NCI-H446 treated with DMSO at 0.1 percent for 48 hours (cell line): ENCODE results near the gene RPL7A.
"Not testable (repeated sequence)": the region's sequence is repeated elsewhere in the genome, so short reads cannot be mapped to it uniquely, and the experiment has no call there.

Source experiments
- DNase-seq: peaks from one replicate; lab custom pipeline; 2025; lab: John Stamatoyannopoulos, UW

RPL7A gene

DNA sequence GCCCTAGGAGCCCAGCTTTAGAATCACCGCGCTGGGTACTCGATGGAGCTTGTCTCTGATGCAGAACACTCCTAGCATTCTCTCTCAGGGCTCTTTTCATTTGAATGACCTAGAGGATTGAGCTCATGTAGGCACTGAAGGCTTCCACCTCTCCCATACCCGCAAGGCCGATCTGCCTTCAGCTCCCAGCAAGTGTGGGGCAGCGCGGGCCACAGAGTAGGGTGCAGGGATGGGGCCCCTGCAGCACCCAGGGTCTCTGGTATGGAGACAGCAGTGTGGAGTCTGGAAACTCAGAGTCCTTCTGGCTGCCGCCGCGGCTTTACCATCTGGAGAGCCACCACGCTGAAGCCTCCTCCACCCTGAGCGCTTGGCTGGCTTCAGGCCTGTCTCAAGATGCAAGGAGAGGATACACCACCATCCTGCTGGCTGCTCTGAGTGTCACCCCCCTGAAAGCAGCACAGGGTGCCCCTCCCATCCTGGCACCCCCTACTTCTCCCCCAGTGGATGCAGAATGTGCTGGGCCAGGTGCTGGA, 41.1 kb downstream of the RPL7A start:
- DNase-seq, result no peak

DNA sequence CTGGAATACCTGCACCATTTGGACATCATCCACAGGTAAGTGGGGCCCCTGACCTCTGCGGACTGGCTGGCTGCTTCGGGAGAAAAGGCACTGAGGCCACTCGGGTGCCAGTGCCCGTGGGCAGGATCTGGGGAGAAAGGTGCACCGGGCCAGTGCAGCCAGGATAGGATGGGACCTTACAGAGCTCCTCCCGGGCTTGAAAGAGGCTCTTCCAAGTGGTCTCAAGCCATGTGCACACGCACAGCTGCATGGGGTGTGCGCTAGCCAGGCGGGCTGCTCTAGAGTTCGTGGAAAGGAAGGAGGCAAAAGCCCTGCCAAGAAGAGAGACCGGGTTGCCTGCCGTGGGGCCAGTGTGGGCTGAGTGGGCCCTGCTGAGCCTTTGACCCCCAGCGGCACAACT, 41.5 kb downstream of the RPL7A start:
- no peak for DNase-seq

DNA sequence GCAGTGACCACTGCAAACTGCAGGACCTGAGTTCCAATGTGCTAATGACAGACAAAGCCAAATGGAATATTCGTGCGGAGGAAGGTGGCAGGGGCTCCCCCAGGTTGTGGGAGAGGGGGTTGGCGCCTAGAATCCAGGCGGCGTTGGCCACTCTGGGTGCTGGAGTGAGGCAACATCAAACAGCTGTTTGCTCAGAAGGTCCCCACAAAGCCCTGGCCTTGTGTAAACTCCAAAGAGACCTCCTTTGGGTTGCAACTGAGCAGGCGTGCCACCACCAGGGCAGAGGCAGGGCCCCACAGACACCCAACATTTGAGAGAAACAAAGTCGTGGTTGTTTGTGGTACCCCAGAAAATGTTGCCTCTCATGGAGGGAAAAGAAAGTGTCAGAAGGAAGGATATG, 42.7 kb downstream of the RPL7A start:
- no peak for DNase-seq

DNA sequence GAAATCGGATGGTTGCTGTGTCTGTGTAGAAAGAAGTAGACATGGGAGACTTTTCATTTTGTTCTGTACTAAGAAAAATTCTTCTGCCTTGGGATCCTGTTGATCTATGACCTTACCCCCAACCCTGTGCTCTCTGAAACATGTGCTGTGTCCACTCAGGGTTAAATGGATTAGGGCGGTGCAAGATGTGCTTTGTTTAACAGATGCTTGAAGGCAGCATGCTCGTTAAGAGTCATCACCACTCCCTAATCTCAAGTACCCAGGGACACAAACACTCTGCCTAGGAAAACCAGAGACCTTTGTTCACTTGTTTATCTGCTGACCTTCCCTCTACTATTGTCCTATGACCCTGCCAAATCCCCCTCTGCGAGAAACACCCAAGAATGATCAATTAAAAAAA, 43.4 kb downstream of the RPL7A start:
- DNase-seq, result not testable (repeated sequence)

DNA sequence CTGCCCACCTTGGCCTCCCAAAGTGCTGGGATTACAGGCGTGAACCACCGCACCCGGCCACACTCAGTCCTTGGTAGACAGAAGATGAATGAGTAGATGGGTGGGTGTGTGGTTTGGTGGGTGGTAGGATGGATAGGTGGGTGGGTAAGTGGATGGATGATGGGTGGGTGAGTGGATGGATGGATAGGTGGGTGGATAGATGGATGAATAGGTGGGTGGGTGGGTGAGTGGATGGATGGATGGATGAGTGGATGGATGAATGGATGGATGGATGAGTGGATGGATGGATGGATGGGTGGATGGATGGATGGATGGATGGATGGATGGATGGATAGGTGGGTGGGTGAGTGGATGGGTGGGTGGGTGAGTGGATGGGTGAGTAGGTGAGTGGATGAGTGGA, 44.3 kb downstream of the RPL7A start:
- DNase-seq, result not testable (repeated sequence)

DNA sequence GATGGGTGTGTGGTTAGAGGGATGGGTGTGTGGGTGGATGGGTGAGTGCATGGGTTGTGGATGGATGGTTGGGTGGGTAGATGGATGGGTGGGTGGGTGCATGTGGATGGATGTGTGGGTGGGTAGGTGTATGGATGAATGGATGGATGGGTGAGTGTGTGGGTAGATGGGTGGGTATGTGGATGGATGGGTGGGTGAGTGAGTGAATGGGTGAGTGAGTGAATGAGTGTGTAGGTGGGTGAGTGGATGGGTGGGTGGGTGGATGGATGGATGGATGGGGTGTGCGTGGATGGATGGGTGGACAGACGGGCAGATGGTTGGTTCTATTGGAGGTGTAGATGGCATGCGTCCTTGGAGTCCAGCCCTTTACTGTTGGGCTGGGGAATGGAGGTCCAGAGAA, 45.4 kb downstream of the RPL7A start:
- no peak for DNase-seq

DNA sequence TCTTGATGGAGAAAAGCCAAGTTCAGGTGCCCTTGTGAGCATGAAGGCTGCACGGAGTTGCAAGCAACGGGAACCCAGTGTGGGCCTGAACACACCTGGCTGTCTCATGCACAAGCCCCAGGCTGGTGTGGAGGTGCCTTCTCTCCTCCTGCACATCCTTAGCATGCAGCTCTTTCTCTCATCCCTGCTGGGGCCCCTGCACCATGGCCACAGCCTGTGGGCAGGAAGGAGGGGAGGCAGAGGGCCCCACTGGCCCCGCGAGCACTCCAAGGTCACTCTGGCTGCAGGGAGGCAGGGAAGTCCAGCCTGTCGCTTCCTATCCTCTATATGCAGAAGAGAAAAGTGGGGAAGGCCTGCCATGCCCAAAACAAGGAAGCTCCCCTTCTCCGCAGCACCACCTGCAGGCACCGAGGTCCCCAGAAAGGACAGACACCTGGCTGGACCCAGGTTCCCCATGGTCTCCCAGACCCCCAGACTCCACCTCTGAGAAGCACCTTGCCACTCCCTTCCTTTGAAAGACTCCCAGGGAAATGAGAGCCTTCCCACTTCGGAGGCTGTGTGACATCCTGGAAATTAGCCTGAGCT, 46.8 kb downstream of the RPL7A start:
- no peak for DNase-seq

DNA sequence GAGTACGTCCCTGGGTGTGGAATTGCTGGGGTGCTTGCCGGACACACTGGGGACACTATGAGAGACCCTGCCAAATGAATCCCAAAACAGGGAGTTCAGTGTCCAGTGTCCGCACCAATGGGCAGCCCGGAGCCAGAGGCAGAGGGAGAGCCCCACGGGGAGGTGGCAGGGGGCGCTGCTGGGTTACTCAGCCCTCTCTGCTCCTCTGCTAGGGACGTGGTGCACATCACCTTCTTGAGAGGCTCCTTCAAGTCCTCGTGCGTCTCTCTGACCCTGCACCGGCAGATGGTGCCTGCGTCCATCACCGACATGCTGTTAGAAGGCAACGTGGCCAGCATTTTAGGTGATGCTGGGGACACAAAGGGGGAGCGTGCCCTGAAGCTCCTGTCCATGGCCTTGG, 48.9 kb downstream of the RPL7A start:
- no peak for DNase-seq

DNA sequence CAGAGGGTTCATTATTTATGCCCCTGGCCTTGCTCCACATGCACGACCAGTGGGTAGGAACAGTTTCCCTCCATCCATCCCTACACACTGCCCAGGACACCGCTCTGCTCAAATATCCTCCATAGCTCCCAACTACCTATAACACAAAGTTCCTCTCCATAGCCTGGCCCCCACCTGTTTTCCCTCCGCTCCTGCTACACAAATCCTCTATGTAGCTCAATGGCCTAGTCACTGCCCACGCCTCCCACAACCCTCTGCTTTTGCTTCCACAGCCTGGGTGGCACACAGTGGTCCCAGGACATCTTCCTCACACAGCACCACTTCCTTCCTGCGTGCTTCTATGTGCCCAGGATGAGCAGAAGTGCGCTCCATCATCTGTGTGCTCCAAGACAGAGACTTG, 49.4 kb downstream of the RPL7A start:
- DNase-seq, result no peak

DNA sequence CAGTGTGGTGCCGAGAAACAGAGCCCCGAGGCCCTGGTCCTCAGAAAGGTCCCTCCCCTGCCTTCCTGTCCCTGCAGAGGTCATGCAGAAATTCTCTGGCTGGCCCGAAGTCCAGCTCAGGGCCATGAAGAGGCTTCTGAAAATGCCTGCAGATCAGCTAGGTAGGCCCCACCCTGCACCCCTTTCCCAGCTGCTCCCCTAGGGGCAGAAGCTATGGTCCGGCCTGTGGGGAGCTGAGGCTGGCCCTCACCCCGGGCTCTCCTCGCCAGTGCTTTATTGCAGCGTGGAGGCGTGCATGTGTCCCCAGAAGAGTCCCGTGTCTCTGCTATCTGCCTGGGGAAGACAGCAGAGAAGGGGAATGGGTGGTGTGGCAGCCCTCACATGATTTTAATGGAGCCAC, 49.9 kb downstream of the RPL7A start:
- no peak for DNase-seq

DNA sequence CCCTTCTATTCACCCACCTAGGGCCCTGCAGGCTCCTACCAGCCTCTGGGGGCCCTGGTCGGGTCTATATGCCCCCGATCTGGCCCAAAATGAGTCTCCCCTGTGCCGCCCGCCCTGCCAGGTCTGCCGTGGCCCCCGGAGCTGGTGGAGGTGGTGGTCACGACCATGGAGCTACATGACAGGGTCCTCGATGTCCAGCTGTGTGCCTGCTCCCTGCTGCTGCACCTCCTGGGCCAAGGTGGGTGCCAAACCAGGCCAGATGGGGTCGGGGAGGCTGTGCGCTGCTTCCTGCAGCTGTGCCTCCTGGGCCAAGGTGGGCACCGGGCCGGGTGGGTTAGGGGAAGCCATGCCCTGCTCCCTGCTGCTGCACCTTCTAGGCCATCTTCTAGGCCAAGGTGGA, 52.3 kb downstream of the RPL7A start:
- DNase-seq, result no peak
